Fibroblast of the conjunctiva (primary cell): ENCODE results near the gene LCNL1.
"Not testable (repeated sequence)": the region's sequence is repeated elsewhere in the genome, so short reads cannot be mapped to it uniquely, and the experiment has no call there.

Experiments
- DNase-seq: peaks from one replicate; pipeline ENCODE4 v3.0.0-alpha.2; 2010; ENCODE audit warnings: low read depth

The LCNL1 gene

DNA sequence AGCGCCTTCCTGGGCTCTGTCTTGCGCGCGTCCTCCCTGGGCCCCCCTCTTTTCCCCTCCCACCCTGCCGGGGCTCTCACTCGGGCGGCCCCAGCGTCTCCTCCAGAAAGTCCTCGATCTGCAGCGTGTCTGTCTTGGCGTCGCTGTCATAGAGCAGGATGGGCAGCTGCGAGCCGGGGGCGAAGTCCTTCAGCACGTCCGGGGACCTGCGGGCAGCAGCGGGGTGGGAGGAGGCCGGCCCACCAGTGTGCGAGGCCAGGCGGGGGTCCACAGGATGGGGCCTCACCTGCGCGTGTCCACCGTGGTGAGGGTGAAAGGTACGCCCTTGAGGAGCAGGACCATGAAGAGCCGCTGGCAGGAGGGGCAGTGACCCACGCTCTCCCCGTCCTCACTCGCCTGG lies 12.6 kb downstream of the LCNL1 start:
- DNase-seq = no peak

DNA sequence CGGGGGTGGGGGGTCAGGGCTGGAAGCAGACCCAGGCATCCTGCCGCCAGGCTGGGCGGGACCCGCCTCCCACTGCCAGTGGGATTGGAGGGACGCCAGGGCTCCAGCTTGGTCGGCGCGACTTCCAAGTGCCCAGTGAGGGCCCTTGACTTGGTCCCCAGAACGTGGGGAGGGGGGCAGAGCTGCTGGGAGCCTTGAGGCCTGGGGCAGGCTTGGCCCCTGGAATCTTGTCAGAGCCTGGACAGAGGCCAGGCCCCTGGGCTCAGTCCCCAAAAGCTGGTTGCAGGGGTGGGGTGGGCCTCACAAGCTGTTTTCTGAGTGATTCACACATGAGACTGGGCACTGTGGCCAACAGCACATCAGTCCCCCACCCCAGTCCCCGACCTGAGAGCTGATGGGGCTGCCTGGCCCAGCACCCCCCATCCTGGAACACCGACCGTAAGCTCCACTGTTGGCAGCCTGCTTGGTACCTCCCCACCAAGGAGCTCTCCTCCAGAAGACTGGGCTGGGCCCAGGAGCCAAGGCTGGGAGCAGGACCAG lies 13.0 kb downstream of the LCNL1 start:
- DNase-seq = no peak

DNA sequence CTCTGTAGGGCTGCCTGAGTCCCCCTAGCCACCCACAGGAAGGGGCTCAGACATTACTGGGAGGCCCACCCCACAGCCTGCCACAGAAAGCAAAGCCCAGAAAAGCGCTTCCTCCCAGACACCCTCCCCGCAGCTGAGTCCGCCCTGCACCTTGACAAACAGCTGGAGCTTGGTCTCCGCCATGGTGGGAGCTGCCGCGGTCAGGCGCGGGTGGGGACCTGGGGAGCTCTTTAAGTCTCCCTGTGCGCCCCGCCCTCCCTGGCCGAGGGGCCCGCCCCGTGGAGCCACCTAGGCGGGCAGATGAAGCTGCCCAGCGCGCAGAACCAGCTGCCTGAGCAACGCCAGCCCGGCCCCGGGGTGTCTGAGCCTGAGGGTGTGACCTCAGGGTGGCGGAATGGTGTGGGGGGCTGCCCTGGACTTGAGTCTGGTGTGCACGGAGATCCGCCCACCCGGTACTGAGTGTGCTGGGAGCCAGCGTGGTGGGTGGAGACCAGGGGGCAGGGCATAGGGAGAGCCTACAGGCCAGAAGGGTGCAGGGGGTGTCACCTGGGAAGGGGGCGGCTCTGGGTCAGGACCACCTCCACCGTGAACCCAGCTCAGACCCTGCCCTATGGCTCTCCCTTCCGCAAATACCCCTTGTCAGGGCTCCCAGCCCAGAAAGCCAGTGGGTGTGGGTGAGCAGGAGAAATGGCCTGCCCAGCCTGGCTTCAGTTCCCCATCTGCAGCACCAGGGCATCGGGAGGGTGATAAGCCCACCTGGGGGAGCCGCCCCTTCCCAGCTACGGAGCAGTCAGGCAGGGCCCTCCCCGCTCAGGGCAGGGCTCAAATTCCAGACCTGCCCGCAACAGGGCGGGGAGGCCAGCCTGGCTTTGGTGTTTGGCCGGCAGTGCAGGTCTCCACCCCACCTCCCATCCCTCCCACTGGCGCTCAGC lies 13.8 kb downstream of the LCNL1 start, which contains the start of gene CLIC3:
CLIC3 (minus strand) TSS at position 208 of the 932 bp plus-strand sequence; CDS start at position 183, 25 bp downstream.
- no peak for DNase-seq

- DNase-seq = no peak
These were observed 14.6 kb downstream of the LCNL1 start for GRCh38 chr9:136997371-136997770.

DNA sequence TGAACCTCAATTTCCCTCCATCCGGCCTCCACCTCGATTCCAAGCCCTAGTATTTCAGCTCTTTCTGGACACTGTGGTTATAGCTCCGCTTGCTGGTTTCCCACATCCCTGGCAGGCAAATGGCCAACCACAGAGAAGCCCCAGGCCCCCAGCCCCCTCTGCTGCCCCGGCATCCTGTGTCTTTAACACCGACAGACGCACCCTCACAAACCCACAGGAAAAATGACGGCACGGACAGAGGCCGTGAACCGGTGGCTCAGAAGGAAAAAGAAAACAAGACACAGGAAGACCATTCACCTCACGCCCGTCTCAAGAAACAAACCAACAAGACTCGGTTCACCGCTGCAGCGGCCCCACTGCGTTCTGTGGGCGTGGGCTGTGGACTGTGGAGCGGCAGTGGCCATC lies 15.0 kb downstream of the LCNL1 start:
- no peak for DNase-seq

DNA sequence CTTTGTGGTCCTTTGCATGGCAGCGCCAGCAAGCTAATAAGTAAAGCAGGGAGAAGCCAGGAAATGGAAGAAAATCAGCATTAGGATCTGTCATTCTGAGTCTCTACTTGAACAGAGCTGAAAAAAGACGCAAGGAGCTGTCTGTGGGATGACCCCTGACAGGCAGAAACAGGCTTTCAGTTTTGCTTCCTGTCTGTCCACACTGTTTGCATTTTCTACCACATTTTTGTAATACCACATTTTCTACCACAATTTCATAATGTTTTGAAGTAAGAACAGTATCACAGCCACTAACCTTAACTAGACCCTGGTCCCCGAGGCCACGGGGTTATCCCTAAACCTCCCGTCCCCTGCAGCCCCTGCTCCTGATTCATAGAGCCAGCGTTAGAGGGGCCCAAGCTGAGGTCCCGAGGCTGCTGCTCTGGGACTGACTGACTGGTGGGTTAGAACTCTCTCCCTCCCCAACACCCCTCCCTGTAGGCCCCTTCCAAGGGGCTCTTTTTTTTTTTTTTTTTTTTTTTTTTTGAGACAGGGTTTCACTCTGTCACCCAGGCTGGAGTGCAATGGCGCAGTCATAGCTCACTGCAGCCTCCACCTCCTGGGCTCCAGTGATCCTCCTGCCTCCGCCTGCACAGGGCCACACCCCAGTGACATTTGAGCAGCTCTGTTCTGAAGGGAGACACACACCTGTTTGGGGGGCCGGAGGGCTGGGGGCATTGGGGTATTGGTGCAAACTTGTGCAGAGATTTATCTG lies 17.6 kb downstream of the LCNL1 start:
- DNase-seq = no peak

DNA sequence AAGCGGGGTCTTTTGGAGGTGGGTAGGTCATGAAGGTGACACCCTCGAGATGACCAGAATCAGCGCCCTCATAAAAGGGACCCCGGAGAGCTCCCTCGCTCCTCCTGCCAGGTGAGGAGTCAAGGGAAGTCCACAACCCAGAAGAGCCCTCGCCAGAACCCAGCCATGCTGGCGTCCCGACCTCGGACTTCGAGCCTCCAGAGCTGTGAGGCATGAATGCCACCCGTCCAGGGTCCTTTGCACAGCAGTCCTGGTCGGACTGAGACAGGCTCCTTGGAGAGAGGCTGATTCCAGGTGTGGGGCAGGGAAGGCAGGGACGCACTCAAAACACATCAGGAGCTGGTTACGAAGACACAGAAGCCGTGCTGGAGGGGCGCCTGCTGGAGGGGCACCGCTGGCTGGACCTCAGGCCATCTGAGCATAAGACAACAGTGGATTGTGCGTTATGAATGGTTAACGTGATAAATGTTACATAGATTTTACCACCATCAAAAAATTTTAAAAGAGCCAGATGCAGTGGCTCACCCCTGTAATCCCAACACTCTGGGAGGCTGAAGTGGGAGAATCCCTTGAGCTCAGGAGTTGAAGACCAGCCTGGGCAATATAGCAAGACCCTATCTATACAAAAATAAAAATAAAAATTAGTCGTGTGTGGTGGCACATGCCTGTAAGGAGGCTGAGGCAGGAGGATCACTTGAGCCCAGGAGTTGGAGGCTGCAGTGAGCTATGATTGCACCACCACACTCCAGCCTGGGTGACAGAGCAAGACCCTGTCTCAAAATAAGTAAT lies 19.3 kb downstream of the LCNL1 start:
- DNase-seq = no peak

- no peak for DNase-seq
These were observed 19.9 kb downstream of the LCNL1 start for GRCh38 chr9:137002646-137003041.

GRCh38 chr9:137004285-137004684 lies 21.5 kb downstream of the LCNL1 start:
- DNase-seq = not testable (repeated sequence)

GRCh38 chr9:137006116-137007003 lies 23.6 kb downstream of the LCNL1 start:
- no peak for DNase-seq

- DNase-seq = no peak
These were observed 24.5 kb downstream of the LCNL1 start for GRCh38 chr9:137007108-137007815.

GRCh38 chr9:137007816-137008270 lies 25.1 kb downstream of the LCNL1 start:
- no peak for DNase-seq

- no peak for DNase-seq
These were observed 25.5 kb downstream of the LCNL1 start for GRCh38 chr9:137008312-137008711.

DNA sequence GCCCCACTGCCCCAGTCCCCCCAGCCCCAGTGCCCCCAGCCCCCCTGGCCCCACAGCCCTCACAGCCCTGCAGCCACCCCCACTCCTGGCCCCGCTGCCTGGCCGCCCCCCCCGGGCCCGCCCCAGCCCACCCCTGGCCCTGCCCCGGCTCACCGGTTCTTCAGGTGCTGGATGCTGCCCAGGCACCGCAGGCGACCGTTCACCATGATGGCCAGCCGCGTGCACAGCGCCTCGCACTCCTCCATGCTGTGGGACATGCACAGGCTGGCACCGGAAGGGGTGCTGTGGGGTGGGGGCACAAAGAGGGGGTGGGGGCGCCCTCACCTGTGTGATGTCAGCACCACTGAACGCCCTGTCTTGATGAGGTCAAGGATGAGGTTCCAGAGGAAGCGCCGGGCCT lies 26.4 kb downstream of the LCNL1 start:
- no peak for DNase-seq

GRCh38 chr9:137009938-137010732 lies 27.3 kb downstream of the LCNL1 start:
- DNase-seq = no peak

DNA sequence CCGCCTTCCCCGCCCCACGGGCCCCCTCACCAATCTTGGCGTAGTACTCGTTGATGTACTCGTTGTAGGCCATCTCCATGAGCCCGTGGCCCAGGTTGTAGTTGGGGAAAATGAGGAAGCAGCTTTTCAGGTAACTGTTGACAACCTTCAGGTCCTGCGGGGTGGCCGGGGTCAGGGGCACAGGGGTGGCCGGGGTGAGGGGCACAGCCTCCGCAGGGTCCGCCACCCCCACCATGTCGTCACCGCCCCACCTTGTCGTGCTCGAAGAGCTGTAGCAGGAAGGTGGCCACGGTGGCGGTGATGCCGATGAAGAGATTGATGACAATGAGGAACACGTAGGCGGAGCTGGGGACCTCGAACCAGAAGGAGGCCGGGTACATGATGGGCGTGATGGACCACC lies 28.4 kb downstream of the LCNL1 start:
- DNase-seq = no peak

GRCh38 chr9:137011907-137012675 lies 29.3 kb downstream of the LCNL1 start:
- no peak for DNase-seq
